22Rv1 (cell line): ENCODE data around the gene GPR85.

Experiments used
- ZFX ChIP-seq: fragments of 450-650 bp; IDR thresholded peaks from 2 replicates; pipeline ENCODE4 v1.6.1; 2017; ENCODE audit warnings: antibody characterized with exemption, borderline replicate concordance
- TF ChIP-seq, protein P1 (sequence below): fragments of 450-650 bp; IDR thresholded peaks from 2 replicates; pipeline ENCODE4 v1.5.1; 2017; ENCODE audit warnings: mild to moderate bottlenecking

DNA sequence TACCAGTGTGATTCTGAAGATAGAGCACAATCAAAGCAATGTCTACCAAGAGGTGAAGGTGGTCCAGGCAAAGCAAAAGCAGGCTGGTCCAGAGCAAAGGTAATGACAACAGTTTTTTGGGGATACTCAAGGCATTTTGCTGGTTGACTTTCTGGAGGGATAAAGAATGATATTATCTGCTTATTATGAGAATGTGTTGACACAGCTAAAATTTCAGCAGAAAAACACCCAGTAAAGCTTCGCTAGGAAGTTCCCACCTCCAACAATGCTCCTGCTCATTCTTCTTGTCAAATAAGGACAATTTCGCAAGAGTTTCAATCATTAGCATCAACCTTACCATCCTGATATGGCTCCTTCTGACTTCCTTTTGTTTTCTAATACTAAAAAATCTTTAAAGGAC is 24.1 kb downstream of the GPR85 start:
- TF ChIP-seq, protein P1, sequence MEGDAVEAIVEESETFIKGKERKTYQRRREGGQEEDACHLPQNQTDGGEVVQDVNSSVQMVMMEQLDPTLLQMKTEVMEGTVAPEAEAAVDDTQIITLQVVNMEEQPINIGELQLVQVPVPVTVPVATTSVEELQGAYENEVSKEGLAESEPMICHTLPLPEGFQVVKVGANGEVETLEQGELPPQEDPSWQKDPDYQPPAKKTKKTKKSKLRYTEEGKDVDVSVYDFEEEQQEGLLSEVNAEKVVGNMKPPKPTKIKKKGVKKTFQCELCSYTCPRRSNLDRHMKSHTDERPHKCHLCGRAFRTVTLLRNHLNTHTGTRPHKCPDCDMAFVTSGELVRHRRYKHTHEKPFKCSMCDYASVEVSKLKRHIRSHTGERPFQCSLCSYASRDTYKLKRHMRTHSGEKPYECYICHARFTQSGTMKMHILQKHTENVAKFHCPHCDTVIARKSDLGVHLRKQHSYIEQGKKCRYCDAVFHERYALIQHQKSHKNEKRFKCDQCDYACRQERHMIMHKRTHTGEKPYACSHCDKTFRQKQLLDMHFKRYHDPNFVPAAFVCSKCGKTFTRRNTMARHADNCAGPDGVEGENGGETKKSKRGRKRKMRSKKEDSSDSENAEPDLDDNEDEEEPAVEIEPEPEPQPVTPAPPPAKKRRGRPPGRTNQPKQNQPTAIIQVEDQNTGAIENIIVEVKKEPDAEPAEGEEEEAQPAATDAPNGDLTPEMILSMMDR = no peak
- no peak for TF ChIP-seq ZFX
